Measurements from ENCODE around the gene TMEM176A. TPM values are rescaled to one million over a fixed set of nuclear protein-coding genes. Genes with fewer than 3 reads are reported as not detected.

Gene TMEM176A
- total and polyA plus RNA-seq, 2 donors from 2014 or later: 288 to 513 TPM

DNA sequence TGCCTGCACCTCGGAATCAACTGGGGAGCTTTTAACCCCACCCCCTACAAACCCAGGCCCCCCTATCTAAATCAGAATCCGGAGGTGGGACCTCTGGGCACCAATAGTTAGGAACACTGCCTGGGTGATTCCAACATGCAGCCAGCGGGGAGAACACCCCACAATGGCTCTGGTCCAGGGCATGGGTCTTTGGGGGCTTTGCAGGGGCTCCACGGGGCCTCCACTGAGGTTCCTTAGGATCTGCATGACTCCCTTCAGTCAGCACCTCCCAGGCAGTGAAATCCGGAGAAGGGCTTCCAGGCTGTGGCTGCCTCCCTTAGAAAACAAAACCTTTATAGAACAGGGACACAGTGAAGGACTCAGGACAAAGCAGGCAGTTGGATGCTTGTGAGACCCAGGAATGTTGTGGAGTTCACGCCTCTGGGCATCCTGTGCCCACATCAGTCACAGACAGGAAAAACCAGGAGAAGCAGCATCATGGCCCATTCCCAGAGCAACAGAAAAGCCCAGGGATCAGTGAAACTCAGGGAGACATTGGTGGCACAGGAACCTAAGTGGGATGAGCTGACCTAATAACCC is 35.2 kb downstream of the TMEM176A start:
- Histone ChIP-seq H3K36me3 (ENCODE audit: control insufficient read depth in 2 of 3, insufficient read depth in 3 of 3, low read length in 3 of 3) (no peaks in the 10 kb centered on the region), H3K4me3 (ENCODE audit: low read length in 3 of 3) (no peak overlapping the region), H3K4me1 (ENCODE audit: control insufficient read depth in 2 of 3, insufficient read depth in 2 of 3, low read depth in 1 of 3, low read length in 3 of 3) (peaks cover 0 to 7% (median 7%) of the 10 kb centered on the region in 3 donors), H3K9me3 (ENCODE audit: control insufficient read depth in 2 of 3, insufficient read depth in 1 of 3, low read length in 3 of 3) (no peaks in the 10 kb centered on the region), H3K9ac (ENCODE audit: low read length in 3 of 3) (no peak overlapping the region), H3K27me3 (ENCODE audit: control insufficient read depth, insufficient read depth, low read length) (no peaks in the 10 kb centered on the region), H3K27ac (ENCODE audit: low read depth in 2 of 2, low read length in 2 of 2) (no peak overlapping the region)
- intact Hi-C loops (cut with DNase I): no loop called here
- no peak for DNase-seq
- no peak for FAIRE-seq
- TF ChIP-seq, protein P1, sequence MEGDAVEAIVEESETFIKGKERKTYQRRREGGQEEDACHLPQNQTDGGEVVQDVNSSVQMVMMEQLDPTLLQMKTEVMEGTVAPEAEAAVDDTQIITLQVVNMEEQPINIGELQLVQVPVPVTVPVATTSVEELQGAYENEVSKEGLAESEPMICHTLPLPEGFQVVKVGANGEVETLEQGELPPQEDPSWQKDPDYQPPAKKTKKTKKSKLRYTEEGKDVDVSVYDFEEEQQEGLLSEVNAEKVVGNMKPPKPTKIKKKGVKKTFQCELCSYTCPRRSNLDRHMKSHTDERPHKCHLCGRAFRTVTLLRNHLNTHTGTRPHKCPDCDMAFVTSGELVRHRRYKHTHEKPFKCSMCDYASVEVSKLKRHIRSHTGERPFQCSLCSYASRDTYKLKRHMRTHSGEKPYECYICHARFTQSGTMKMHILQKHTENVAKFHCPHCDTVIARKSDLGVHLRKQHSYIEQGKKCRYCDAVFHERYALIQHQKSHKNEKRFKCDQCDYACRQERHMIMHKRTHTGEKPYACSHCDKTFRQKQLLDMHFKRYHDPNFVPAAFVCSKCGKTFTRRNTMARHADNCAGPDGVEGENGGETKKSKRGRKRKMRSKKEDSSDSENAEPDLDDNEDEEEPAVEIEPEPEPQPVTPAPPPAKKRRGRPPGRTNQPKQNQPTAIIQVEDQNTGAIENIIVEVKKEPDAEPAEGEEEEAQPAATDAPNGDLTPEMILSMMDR (IDR thresholded peaks at IDR 0.05; ENCODE audit: borderline replicate concordance, extremely low read depth, insufficient read depth): no peak

DNA sequence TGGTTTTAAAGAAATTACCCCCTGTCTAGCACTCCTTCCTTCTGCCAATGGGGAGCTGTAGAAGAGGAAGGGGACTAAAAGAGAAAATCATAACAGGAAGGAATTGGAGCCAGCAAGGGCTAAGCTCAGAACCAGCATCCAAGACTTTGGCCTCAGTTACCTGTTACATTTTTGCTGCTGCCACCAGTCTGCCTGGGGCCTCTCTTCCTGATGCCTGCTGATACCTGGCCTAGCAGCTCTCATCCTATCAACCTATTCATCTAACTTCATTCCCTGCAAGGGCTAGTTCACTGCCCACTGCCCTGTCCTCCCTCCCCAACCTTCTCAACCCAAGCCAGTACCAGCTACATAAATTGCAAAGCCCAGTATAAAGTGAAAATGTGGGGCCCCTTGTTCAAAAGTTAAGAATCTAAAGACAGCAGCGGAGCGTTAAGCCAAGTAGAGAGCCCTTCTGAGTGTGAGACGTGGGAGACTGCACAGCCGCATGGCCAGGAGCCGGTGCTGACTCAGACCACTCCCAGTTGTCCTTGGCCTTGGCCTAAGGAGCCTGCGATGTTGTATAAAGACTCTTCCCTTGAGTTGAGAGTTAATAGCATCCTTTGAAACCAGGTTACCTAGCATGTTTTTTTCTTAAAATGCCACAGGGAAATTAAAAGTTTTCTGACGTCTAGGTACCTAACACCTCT is 38.5 kb downstream of the TMEM176A start:
- Histone ChIP-seq H3K9me3 (ENCODE audit: control insufficient read depth in 2 of 3, insufficient read depth in 1 of 3, low read length in 3 of 3) (no peaks in the 10 kb centered on the region), H3K4me3 (ENCODE audit: low read length in 3 of 3) (no peak overlapping the region), H3K27me3 (ENCODE audit: control insufficient read depth, insufficient read depth, low read length) (no peaks in the 10 kb centered on the region), H3K27ac (ENCODE audit: low read depth in 2 of 2, low read length in 2 of 2) (peak overlapping the region in 1 of 2 donors; percentile 9), H3K9ac (ENCODE audit: low read length in 3 of 3) (no peak overlapping the region), H3K4me1 (ENCODE audit: control insufficient read depth in 2 of 3, insufficient read depth in 2 of 3, low read depth in 1 of 3, low read length in 3 of 3) (peaks cover 0 to 12% (median 7%) of the 10 kb centered on the region in 3 donors), H3K36me3 (ENCODE audit: control insufficient read depth in 2 of 3, insufficient read depth in 3 of 3, low read length in 3 of 3) (no peaks in the 10 kb centered on the region)
- TF ChIP-seq, protein P1 (IDR thresholded peaks at IDR 0.05; ENCODE audit: borderline replicate concordance, extremely low read depth, insufficient read depth): no peak
- DNase-seq (peak in 3 of 5 donors; percentile 26 to 43 (median 40)), FAIRE-seq (no peak)
- intact Hi-C loops (cut with DNase I): no loop called here

DNA sequence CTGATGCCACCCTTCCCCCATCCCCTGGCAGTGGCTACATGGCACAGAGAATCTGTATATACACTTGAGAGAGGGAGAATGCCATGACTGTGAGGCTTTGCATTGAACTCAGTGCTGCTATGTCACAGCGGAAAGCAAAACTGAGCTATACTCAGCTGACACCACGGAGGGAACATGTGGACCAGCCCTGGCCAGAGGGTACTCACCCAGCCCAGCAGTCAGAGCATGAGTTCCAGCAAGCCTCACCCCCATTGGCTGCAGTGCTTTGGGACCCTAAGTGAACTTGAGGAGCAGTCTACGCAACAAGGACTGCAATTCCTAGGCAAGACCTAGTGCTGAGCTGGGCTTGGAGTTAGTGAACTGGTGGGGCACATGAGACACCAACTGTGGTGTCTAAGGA is 41.4 kb downstream of the TMEM176A start:
- Histone ChIP-seq H3K9me3 (ENCODE audit: control insufficient read depth in 2 of 3, insufficient read depth in 1 of 3, low read length in 3 of 3) (no peaks in the 10 kb centered on the region), H3K27ac (ENCODE audit: low read depth in 2 of 2, low read length in 2 of 2) (no peak overlapping the region), H3K9ac (ENCODE audit: low read length in 3 of 3) (no peak overlapping the region), H3K4me1 (ENCODE audit: control insufficient read depth in 2 of 3, insufficient read depth in 2 of 3, low read depth in 1 of 3, low read length in 3 of 3) (peaks cover 0 to 12% (median 11%) of the 10 kb centered on the region in 3 donors), H3K36me3 (ENCODE audit: control insufficient read depth in 2 of 3, insufficient read depth in 3 of 3, low read length in 3 of 3) (no peaks in the 10 kb centered on the region), H3K27me3 (ENCODE audit: control insufficient read depth, insufficient read depth, low read length) (no peaks in the 10 kb centered on the region), H3K4me3 (ENCODE audit: low read length in 3 of 3) (no peak overlapping the region)
- DNase-seq (peak in 1 of 5 donors; percentile 19), FAIRE-seq (no peak)
- TF ChIP-seq, protein P1 (IDR thresholded peaks at IDR 0.05; ENCODE audit: borderline replicate concordance, extremely low read depth, insufficient read depth): no peak
- intact Hi-C loops (cut with DNase I): no loop called here

All from kidney (tissue), 14 donors.